ENCODE measurements around the gene NAP1L1. TPM values are rescaled to one million over a fixed set of nuclear protein-coding genes. Genes with fewer than 3 reads are reported as not detected.
A peak's percentile ranks its signal among the peaks of the same experiment; 100 is the strongest.

The NAP1L1 gene
- total RNA-seq: 429 TPM
- long read RNA-seq, full-length matches to known transcripts: 61 of 111 reads
- long read RNA-seq, partial matches to known transcripts: 25 of 111 reads
- long read RNA-seq, other reads (novel, unspliced or antisense): 25 of 111 reads

- ATAC-seq: peak; percentile 97
- H3K27me3 ChIP-seq (ENCODE audit: low read depth): no peaks in the 10 kb centered on the region
- peaks cover under 1% of the 10 kb centered on the region for H3K9me3 ChIP-seq
- DNase-seq: peak; percentile 99
- TF ChIP-seq CTCF (IDR thresholded peaks at IDR 0.05): no peak
- intact Hi-C loops (cut with DNase I): no loop called here
- H3K36me3 ChIP-seq: peaks cover 10% of the 10 kb centered on the region
- H3K4me1 ChIP-seq: peaks cover 48% of the 10 kb centered on the region
- H3K27ac ChIP-seq: peak within 1 kb of the TSS; percentile 98
- peak within 1 kb of the TSS; percentile 92 for H3K4me3 ChIP-seq
Measured at GRCh38 chr12:76083904-76084862, at the start of gene NAP1L1. NAP1L1 (minus strand) TSS chr12:76084685; CDS start chr12:76074219, 10,466 bp downstream.

- Histone ChIP-seq H3K27me3 (ENCODE audit: low read depth) (no peaks in the 10 kb centered on the region), H3K4me3 (no peak overlapping the region), H3K36me3 (no peaks in the 10 kb centered on the region), H3K27ac (no peak overlapping the region), H3K9me3 (no peaks in the 10 kb centered on the region), H3K4me1 (no peaks in the 10 kb centered on the region)
- no peak for ATAC-seq
- no peak for TF ChIP-seq CTCF (IDR thresholded peaks at IDR 0.05)
- intact Hi-C loops (cut with DNase I): no loop called here
- no peak for DNase-seq
Measured at GRCh38 chr12:76127588-76127987, 43.1 kb upstream of the NAP1L1 start.

GRCh38 chr12:76124456-76124855 is 40.0 kb upstream of the NAP1L1 start:
- intact Hi-C loops (cut with DNase I): no loop called here

GRCh38 chr12:76123259-76124212 is 39.1 kb upstream of the NAP1L1 start:
- no peaks in the 10 kb centered on the region for H3K9me3 ChIP-seq
- ATAC-seq: no peak
- H3K27me3 ChIP-seq (ENCODE audit: low read depth): no peaks in the 10 kb centered on the region
- no peaks in the 10 kb centered on the region for H3K4me1 ChIP-seq
- no peak overlapping the region for H3K4me3 ChIP-seq
- DNase-seq: no peak
- intact Hi-C loops (cut with DNase I): no loop called here
- TF ChIP-seq CTCF (IDR thresholded peaks at IDR 0.05): no peak
- no peak overlapping the region for H3K27ac ChIP-seq
- H3K36me3 ChIP-seq: no peaks in the 10 kb centered on the region

More at GRCh38 chr12:76124456-76124855, 40.0 kb upstream of the NAP1L1 start:
- H3K27ac ChIP-seq: no peak overlapping the region
- H3K9me3 ChIP-seq: no peaks in the 10 kb centered on the region
- no peak overlapping the region for H3K4me3 ChIP-seq
- H3K36me3 ChIP-seq: no peaks in the 10 kb centered on the region
- DNase-seq (no peak), ATAC-seq (no peak)
- no peaks in the 10 kb centered on the region for H3K27me3 ChIP-seq (ENCODE audit: low read depth)
- TF ChIP-seq CTCF (IDR thresholded peaks at IDR 0.05): no peak
- no peaks in the 10 kb centered on the region for H3K4me1 ChIP-seq

GRCh38 chr12:76119887-76120286 is 35.4 kb upstream of the NAP1L1 start:
- intact Hi-C loops (cut with DNase I): no loop called here
- Histone ChIP-seq H3K36me3 (no peaks in the 10 kb centered on the region), H3K27me3 (ENCODE audit: low read depth) (no peaks in the 10 kb centered on the region), H3K27ac (no peak overlapping the region), H3K4me1 (no peaks in the 10 kb centered on the region), H3K4me3 (no peak overlapping the region), H3K9me3 (no peaks in the 10 kb centered on the region)
- peak in 1 of 2 donors; percentile 64 for ATAC-seq
- no peak for TF ChIP-seq CTCF (IDR thresholded peaks at IDR 0.05)
- DNase-seq: no peak

All from lower lobe of right lung (tissue), 2 donors.